Measurements from ENCODE around the gene PSMB7.

- no peak for TF ChIP-seq POLR2A (IDR thresholded peaks at IDR 0.05)
- TF ChIP-seq CTCF (IDR thresholded peaks at IDR 0.05) = no peak
Measured at GRCh38 chr9:124358631-124359030, 56.6 kb downstream of the PSMB7 start.
